ENCODE measurements around the gene SH2D5. TPM values are rescaled to one million over a fixed set of nuclear protein-coding genes. Genes with fewer than 3 reads are reported as not detected.

The SH2D5 gene
- total and polyA plus RNA-seq, 5 donors from 2014 or later: not detected

DNA sequence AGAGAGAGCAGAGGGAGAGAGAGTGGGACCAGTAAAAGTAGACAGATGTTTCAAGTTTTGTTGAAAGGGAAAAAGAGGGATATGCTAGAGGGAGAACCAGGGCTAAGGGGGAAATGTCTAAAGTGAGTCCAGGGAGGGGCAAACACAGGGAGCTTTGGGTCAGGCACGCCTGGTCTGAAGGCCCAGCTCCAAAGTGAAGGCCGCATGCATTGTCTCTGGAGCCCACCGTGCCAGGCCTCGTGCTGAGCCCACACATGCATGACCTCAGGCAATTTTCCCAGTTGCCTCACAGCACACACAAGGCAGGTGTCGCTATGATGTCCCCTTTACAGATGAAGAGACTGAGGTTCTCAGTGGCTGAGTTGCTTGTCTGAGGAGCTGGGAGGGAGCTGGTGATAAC, 30.7 kb downstream of the SH2D5 start:
- no peaks in the 10 kb centered on the region for H3K9me3 ChIP-seq (ENCODE audit: control insufficient read depth in 2 of 2, low read length in 2 of 2)
- H3K4me1 ChIP-seq (ENCODE audit: control insufficient read depth, insufficient read depth, low read length, poor library complexity, severe bottlenecking): peaks cover 3% of the 10 kb centered on the region
- Mint-ChIP-seq H3K36me3 (no peaks in the 10 kb centered on the region), H3K4me1 (peaks cover 0 to 2% (median under 1%) of the 10 kb centered on the region in 4 donors), H3K27me3 (peaks cover 6% of the 10 kb centered on the region), H3K9me3 (no peaks in the 10 kb centered on the region), H3K4me3 (no peak overlapping the region), H3K27ac (no peak overlapping the region)
- H3K27ac ChIP-seq (ENCODE audit: insufficient read depth, low read length, poor library complexity, severe bottlenecking): no peak overlapping the region
- H3K36me3 ChIP-seq (ENCODE audit: control insufficient read depth, insufficient read depth, low read length): no peaks in the 10 kb centered on the region
- no peaks in the 10 kb centered on the region for H3K27me3 ChIP-seq (ENCODE audit: control insufficient read depth, insufficient read depth, low read length)
- H3K4me3 ChIP-seq (ENCODE audit: low read depth, low read length): no peak overlapping the region
- ATAC-seq (ENCODE audit: low read depth in 2 of 2) (no peak), DNase-seq (no peak)

DNA sequence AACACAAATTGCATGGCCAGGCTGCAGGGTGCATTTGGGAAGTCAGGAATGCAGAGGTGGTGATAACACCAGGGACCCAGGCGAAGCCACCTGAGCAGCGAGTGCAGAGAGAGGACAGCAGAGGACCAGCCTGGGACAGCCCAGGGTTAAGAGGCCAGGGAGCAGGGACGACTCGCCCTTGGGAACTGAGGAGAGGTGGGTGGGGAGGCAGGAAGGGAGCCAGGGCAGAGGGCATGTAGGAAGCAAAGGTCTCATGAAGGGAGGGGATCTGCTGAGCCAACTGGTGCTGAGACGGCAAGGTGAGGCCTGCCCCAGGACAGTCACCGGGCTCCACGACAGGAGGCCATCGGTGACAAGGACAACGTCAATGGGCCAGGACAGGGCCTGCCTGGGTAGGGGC, 31.1 kb downstream of the SH2D5 start:
- Histone ChIP-seq H3K27me3 (ENCODE audit: control insufficient read depth, insufficient read depth, low read length) (no peaks in the 10 kb centered on the region), H3K36me3 (ENCODE audit: control insufficient read depth, insufficient read depth, low read length) (no peaks in the 10 kb centered on the region), H3K9me3 (ENCODE audit: control insufficient read depth in 2 of 2, low read length in 2 of 2) (no peaks in the 10 kb centered on the region), H3K4me3 (ENCODE audit: low read depth, low read length) (no peak overlapping the region), H3K4me1 (ENCODE audit: control insufficient read depth, insufficient read depth, low read length, poor library complexity, severe bottlenecking) (peaks cover 7% of the 10 kb centered on the region), H3K27ac (ENCODE audit: insufficient read depth, low read length, poor library complexity, severe bottlenecking) (no peak overlapping the region)
- H3K27me3 Mint-ChIP-seq: peaks cover 10% of the 10 kb centered on the region
- no peak for ATAC-seq (ENCODE audit: low read depth in 2 of 2)
- DNase-seq: no peak
- no peak overlapping the region for H3K27ac Mint-ChIP-seq
- no peak overlapping the region for H3K4me3 Mint-ChIP-seq
- no peaks in the 10 kb centered on the region for H3K9me3 Mint-ChIP-seq
- H3K36me3 Mint-ChIP-seq: no peaks in the 10 kb centered on the region
- H3K4me1 Mint-ChIP-seq: peaks cover 0 to 4% (median 1%) of the 10 kb centered on the region in 4 donors

- H3K4me3 ChIP-seq (ENCODE audit: low read depth, low read length): no peak overlapping the region
- H3K9me3 Mint-ChIP-seq: no peaks in the 10 kb centered on the region
- H3K27me3 Mint-ChIP-seq: peaks cover 13% of the 10 kb centered on the region
- no peak for ATAC-seq (ENCODE audit: low read depth in 2 of 2)
- H3K27ac Mint-ChIP-seq: no peak overlapping the region
- no peak for DNase-seq
- peaks cover 10% of the 10 kb centered on the region for H3K4me1 ChIP-seq (ENCODE audit: control insufficient read depth, insufficient read depth, low read length, poor library complexity, severe bottlenecking)
- H3K36me3 Mint-ChIP-seq: no peaks in the 10 kb centered on the region
- no peak overlapping the region for H3K4me3 Mint-ChIP-seq
- H3K4me1 Mint-ChIP-seq: peaks cover 0 to 8% (median 2%) of the 10 kb centered on the region in 4 donors
- no peaks in the 10 kb centered on the region for H3K9me3 ChIP-seq (ENCODE audit: control insufficient read depth in 2 of 2, low read length in 2 of 2)
- H3K27me3 ChIP-seq (ENCODE audit: control insufficient read depth, insufficient read depth, low read length): no peaks in the 10 kb centered on the region
- no peaks in the 10 kb centered on the region for H3K36me3 ChIP-seq (ENCODE audit: control insufficient read depth, insufficient read depth, low read length)
- H3K27ac ChIP-seq (ENCODE audit: insufficient read depth, low read length, poor library complexity, severe bottlenecking): no peak overlapping the region
Observed at GRCh38 chr1:20700636-20701215, 31.8 kb downstream of the SH2D5 start.

DNA sequence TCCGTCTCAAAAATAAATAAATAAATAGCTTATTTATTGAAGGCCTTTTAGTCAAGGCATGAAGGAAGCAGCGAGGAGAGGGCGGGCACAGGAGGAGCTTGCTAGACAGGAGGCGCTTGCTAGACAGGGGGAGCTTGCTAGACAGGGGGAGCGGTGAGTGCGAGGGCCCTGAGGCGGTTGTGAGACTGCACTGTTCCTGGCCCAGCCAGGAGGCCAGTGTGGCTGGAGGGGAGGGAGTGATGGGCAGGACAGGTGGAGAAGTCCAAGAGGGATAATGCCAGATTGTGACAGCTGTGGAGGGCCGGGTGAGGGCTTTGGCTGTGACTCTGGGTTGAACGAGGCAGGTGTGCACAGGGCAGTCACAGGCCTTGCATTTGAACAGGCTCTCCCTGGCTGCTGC, 32.9 kb downstream of the SH2D5 start:
- H3K4me1 Mint-ChIP-seq: peaks cover 0 to 8% (median 2%) of the 10 kb centered on the region in 4 donors
- no peaks in the 10 kb centered on the region for H3K27me3 ChIP-seq (ENCODE audit: control insufficient read depth, insufficient read depth, low read length)
- no peaks in the 10 kb centered on the region for H3K36me3 ChIP-seq (ENCODE audit: control insufficient read depth, insufficient read depth, low read length)
- no peak overlapping the region for H3K4me3 ChIP-seq (ENCODE audit: low read depth, low read length)
- no peak overlapping the region for H3K27ac Mint-ChIP-seq
- no peak for DNase-seq
- H3K27ac ChIP-seq (ENCODE audit: insufficient read depth, low read length, poor library complexity, severe bottlenecking): no peak overlapping the region
- no peaks in the 10 kb centered on the region for H3K9me3 Mint-ChIP-seq
- H3K36me3 Mint-ChIP-seq: no peaks in the 10 kb centered on the region
- peak overlapping the region in 1 of 4 donors; percentile 51 for H3K4me3 Mint-ChIP-seq
- peaks cover 10% of the 10 kb centered on the region for H3K4me1 ChIP-seq (ENCODE audit: control insufficient read depth, insufficient read depth, low read length, poor library complexity, severe bottlenecking)
- ATAC-seq (ENCODE audit: low read depth in 2 of 2): no peak
- peaks cover 13% of the 10 kb centered on the region for H3K27me3 Mint-ChIP-seq
- no peaks in the 10 kb centered on the region for H3K9me3 ChIP-seq (ENCODE audit: control insufficient read depth in 2 of 2, low read length in 2 of 2)

GRCh38 chr1:20698195-20698910, 34.1 kb downstream of the SH2D5 start:
- peak overlapping the region in 3 of 4 donors; percentile 15 to 48 (median 32) for H3K4me3 Mint-ChIP-seq

GRCh38 chr1:20697563-20697962, 34.9 kb downstream of the SH2D5 start:
- H3K4me3 ChIP-seq (ENCODE audit: low read depth, low read length): no peak overlapping the region
- no peaks in the 10 kb centered on the region for H3K9me3 ChIP-seq (ENCODE audit: control insufficient read depth in 2 of 2, low read length in 2 of 2)
- Mint-ChIP-seq H3K27ac (no peak overlapping the region), H3K36me3 (no peaks in the 10 kb centered on the region), H3K27me3 (peaks cover 21% of the 10 kb centered on the region), H3K9me3 (peaks cover 0 to 1% (median 0%) of the 10 kb centered on the region in 7 donors), H3K4me3 (peak overlapping the region in 1 of 4 donors; percentile 32), H3K4me1 (peaks cover 0 to 8% (median 1%) of the 10 kb centered on the region in 4 donors)
- H3K4me1 ChIP-seq (ENCODE audit: control insufficient read depth, insufficient read depth, low read length, poor library complexity, severe bottlenecking): peaks cover 10% of the 10 kb centered on the region
- H3K36me3 ChIP-seq (ENCODE audit: control insufficient read depth, insufficient read depth, low read length): no peaks in the 10 kb centered on the region
- H3K27me3 ChIP-seq (ENCODE audit: control insufficient read depth, insufficient read depth, low read length): no peaks in the 10 kb centered on the region
- H3K27ac ChIP-seq (ENCODE audit: insufficient read depth, low read length, poor library complexity, severe bottlenecking): no peak overlapping the region
- no peak for DNase-seq
- ATAC-seq (ENCODE audit: low read depth in 2 of 2): no peak

More at GRCh38 chr1:20698195-20698910, 34.1 kb downstream of the SH2D5 start:
- Mint-ChIP-seq H3K36me3 (no peaks in the 10 kb centered on the region), H3K9me3 (no peaks in the 10 kb centered on the region), H3K27ac (peak overlapping the region in 1 of 3 donors; percentile 61), H3K4me1 (peaks cover 0 to 8% (median 2%) of the 10 kb centered on the region in 4 donors), H3K27me3 (peaks cover 13% of the 10 kb centered on the region)
- Histone ChIP-seq H3K4me3 (ENCODE audit: low read depth, low read length) (no peak overlapping the region), H3K27me3 (ENCODE audit: control insufficient read depth, insufficient read depth, low read length) (no peaks in the 10 kb centered on the region), H3K36me3 (ENCODE audit: control insufficient read depth, insufficient read depth, low read length) (no peaks in the 10 kb centered on the region), H3K4me1 (ENCODE audit: control insufficient read depth, insufficient read depth, low read length, poor library complexity, severe bottlenecking) (peaks cover 10% of the 10 kb centered on the region), H3K27ac (ENCODE audit: insufficient read depth, low read length, poor library complexity, severe bottlenecking) (no peak overlapping the region), H3K9me3 (ENCODE audit: control insufficient read depth in 2 of 2, low read length in 2 of 2) (no peaks in the 10 kb centered on the region)
- DNase-seq: no peak
- no peak for ATAC-seq (ENCODE audit: low read depth in 2 of 2)

GRCh38 chr1:20696397-20697333, 35.8 kb downstream of the SH2D5 start:
- H3K4me3 Mint-ChIP-seq: peak overlapping the region; percentile 86 to 96 (median 90)
- Histone ChIP-seq H3K27me3 (ENCODE audit: control insufficient read depth, insufficient read depth, low read length) (no peaks in the 10 kb centered on the region), H3K27ac (ENCODE audit: insufficient read depth, low read length, poor library complexity, severe bottlenecking) (no peak overlapping the region), H3K4me3 (ENCODE audit: low read depth, low read length) (peak overlapping the region; percentile 51), H3K9me3 (ENCODE audit: control insufficient read depth in 2 of 2, low read length in 2 of 2) (no peaks in the 10 kb centered on the region), H3K4me1 (ENCODE audit: control insufficient read depth, insufficient read depth, low read length, poor library complexity, severe bottlenecking) (peaks cover 10% of the 10 kb centered on the region), H3K36me3 (ENCODE audit: control insufficient read depth, insufficient read depth, low read length) (no peaks in the 10 kb centered on the region)
- ATAC-seq (ENCODE audit: low read depth in 2 of 2): peak; percentile 87 to 92
- H3K27me3 Mint-ChIP-seq: peaks cover 22% of the 10 kb centered on the region
- peak overlapping the region in 2 of 3 donors; percentile 28 to 38 for H3K27ac Mint-ChIP-seq
- H3K4me1 Mint-ChIP-seq: peaks cover 0 to 8% (median 3%) of the 10 kb centered on the region in 4 donors
- peaks cover 0 to 1% (median 0%) of the 10 kb centered on the region in 7 donors for H3K9me3 Mint-ChIP-seq
- no peaks in the 10 kb centered on the region for H3K36me3 Mint-ChIP-seq
- peak; percentile 62 to 73 (median 69) for DNase-seq
